NB4 (cell line): ENCODE data around the gene B3GLCT.
"Not testable (repeated sequence)": the region's sequence is repeated elsewhere in the genome, so short reads cannot be mapped to it uniquely, and the experiment has no call there.

ENCODE experiments used
- DNase-seq: peaks from one replicate; pipeline ENCODE4 v3.0.0; 2010; ENCODE audit warnings: low read depth
- H3K4me3 ChIP-seq: one replicate; pipeline ENCODE4 v1.5.1; 2011; ENCODE audit warnings: mild to moderate bottlenecking, low read depth, low read length, moderate library complexity
- MYC ChIP-seq: IDR thresholded peaks from 2 replicates; pipeline ENCODE4 v1.6.1; 2011; ENCODE audit warnings: low read depth, low read length
- POLR2A ChIP-seq: IDR thresholded peaks from 2 replicates; pipeline ENCODE4 v1.6.1; 2011; ENCODE audit warnings: mild to moderate bottlenecking; ENCODE audit not compliant: insufficient read length; ENCODE audit errors: extremely low read depth
- TF ChIP-seq, protein P1 (sequence below): IDR thresholded peaks from 2 replicates; pipeline ENCODE4 v1.6.1; 2011; ENCODE audit warnings: low read depth, low read length
- TF ChIP-seq, protein P2 (sequence below): IDR thresholded peaks from one replicate; pipeline ENCODE4 v1.5.1; 2012; ENCODE audit warnings: low read depth, low read length

The B3GLCT gene

DNA sequence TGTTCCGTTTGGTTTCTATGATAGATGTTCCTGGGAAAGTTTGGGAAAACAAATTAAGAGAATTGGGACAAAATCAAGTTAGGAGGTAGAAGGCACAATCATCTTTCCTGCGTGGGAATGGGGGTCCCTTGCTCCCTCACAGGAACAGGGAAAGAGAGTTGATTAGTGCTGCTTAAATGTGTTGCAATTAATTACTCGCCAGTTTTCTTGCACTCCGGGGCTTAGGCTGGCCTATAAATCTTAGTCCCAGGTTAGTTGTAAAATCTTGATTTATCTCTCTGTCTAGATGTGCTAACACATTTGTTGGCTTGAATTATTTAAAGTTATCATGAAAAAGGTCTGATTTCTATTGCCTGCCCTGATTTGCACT, 10.1 kb downstream of the B3GLCT start:
- DNase-seq: no peak
- no peak overlapping the region for H3K4me3 ChIP-seq
- TF ChIP-seq, protein P1, sequence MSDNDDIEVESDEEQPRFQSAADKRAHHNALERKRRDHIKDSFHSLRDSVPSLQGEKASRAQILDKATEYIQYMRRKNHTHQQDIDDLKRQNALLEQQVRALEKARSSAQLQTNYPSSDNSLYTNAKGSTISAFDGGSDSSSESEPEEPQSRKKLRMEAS: no peak
- TF ChIP-seq MYC: no peak
- TF ChIP-seq POLR2A: no peak
- TF ChIP-seq, protein P2, sequence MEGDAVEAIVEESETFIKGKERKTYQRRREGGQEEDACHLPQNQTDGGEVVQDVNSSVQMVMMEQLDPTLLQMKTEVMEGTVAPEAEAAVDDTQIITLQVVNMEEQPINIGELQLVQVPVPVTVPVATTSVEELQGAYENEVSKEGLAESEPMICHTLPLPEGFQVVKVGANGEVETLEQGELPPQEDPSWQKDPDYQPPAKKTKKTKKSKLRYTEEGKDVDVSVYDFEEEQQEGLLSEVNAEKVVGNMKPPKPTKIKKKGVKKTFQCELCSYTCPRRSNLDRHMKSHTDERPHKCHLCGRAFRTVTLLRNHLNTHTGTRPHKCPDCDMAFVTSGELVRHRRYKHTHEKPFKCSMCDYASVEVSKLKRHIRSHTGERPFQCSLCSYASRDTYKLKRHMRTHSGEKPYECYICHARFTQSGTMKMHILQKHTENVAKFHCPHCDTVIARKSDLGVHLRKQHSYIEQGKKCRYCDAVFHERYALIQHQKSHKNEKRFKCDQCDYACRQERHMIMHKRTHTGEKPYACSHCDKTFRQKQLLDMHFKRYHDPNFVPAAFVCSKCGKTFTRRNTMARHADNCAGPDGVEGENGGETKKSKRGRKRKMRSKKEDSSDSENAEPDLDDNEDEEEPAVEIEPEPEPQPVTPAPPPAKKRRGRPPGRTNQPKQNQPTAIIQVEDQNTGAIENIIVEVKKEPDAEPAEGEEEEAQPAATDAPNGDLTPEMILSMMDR: no peak

DNA sequence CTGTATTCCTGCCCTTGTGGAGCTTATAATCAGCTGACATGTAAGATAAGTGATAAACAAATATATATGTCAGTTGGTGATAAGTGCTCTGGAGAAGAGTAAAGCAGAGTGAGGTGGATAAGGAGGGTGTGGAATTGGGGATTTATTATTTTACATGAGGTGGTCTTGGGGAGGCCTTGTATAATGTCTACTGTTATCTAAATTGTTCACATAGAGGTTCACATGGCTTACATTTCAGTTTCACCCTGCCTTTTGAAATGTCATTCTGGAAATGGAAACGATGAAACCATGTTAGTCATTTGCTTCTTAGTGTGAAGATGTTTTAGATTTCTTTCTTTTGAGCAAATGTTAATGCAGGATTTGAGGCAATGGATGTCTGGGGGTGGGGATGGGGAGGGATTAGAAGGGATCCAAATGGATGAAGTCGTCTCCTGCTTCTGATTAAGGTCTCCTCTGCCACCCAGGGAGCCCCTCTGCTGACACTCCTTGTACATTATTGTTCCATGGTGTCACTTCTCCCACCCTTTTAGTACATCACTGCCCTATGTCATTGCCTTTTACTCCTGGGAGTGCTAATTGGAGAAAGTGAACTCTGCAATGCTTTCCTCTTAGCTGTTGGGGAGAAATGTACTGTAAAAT, 14.0 kb downstream of the B3GLCT start:
- DNase-seq: no peak
- no peak for TF ChIP-seq MYC
- TF ChIP-seq POLR2A: no peak
- TF ChIP-seq, protein P2: no peak
- TF ChIP-seq, protein P1: no peak
- H3K4me3 ChIP-seq: no peak overlapping the region

DNA sequence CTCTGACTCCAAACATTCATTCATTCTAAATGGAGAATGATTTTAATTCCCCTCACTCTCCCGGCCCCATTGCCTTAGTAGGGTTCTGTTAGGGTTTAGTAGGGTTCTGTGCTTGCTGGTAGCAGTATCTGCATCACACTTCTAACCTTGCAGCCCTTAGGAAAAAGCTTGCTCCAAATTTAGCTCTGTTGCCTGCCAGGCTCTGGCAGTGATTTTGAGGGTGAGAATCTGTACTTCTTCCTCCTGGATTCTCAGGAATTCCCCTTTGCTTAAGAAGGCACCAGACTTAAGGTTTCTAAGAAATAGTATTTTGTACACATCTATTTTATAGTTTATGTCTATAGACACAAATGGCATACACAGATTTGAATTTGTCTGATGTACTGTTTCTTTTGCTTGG, 14.7 kb downstream of the B3GLCT start:
- no peak for DNase-seq
- no peak overlapping the region for H3K4me3 ChIP-seq
- TF ChIP-seq MYC: no peak
- TF ChIP-seq, protein P1: no peak
- TF ChIP-seq, protein P2: no peak

DNA sequence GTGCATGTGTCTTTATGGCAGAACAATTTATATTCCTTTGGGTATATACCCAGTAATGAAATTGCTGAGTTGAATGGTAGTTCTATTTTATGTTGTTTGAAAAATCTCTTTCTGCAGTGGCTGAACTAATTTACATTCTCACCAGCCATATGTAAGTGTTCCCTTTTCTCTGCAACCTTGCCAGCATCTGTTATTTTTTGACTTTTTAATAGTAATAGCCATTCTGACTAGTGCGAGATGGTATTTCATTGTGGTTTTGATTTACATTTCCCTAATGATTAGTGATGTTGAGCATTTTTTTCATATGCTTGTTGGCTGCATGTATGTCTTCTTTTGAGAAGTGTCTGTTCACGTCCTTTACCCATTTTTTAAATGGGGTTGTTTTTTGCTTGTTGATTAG, 17.1 kb downstream of the B3GLCT start:
- not testable (repeated sequence) for H3K4me3 ChIP-seq, DNase-seq

DNA sequence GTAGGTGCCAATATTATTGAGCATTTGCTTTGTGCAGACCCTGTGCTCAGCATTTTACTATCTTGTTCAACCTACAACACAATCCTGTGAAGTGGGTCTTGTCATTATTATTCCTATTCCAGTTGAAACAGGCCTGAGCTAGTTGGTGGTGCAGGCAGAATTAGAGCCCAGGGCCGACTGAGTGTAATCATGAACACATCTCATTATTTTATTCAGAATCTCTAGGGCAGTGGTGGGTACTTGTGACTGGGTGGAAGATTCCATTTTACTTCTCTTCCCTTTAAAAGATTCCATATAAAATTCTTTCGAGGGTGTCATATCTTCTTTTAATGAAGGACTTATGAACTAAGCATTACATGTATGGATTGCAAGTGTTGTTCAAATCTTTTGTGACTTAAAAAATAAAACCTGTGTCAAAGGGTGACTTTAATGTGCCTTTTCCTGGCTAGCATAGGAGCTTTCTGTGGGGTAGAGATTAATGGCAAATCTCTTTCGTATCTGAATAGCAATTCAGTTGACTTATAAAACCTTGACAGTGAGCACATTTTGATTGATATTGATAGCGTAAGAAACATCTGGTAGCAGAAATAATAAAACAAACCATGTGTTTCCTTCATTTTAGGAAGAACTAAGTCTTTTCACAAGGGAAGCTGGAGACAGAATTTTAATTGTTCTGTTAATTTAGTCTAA, 20.3 kb downstream of the B3GLCT start:
- TF ChIP-seq MYC (no peak), POLR2A (no peak)
- TF ChIP-seq, protein P1: no peak
- TF ChIP-seq, protein P2: no peak
- DNase-seq: no peak
- H3K4me3 ChIP-seq: no peak overlapping the region

DNA sequence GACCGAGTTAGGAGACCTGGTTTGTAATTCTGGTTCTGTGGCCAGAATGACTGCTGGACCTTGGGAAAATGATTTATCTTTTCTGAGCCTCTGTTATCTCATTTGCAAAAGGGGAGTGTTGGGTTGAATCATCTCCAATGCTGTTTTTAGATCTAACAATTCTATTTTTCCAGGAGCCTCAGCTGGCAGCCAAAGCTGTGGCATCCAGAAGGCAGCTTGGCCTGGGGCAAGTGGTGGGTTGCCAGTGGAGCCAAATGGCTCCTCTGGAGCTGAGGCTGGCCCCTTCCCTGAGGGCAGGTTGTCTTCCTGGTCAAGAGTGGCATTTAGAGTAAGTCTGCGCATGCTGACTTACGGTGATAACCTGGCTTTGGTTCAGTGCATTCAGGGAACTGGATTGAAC, 21.3 kb downstream of the B3GLCT start:
- H3K4me3 ChIP-seq: no peak overlapping the region
- TF ChIP-seq MYC (no peak), POLR2A (no peak)
- TF ChIP-seq, protein P1: no peak
- TF ChIP-seq, protein P2: no peak
- DNase-seq: no peak
